Astrocyte of the spinal cord (primary cell): ENCODE measurements around the gene C1orf174.

Experiments used
- DNase-seq: peaks from one replicate; pipeline ENCODE4 v3.0.0; 2011; ENCODE audit warnings: low read depth, low spot score
- H3K4me3 ChIP-seq: 2 replicates; pipeline ENCODE4 v1.5.1; 2011; ENCODE audit warnings: low read depth, mild to moderate bottlenecking, low read length, moderate library complexity
- in situ Hi-C: cut with HindIII; loops from 2 replicates; pipeline ENCODE4 v1.10.0; 2017; ENCODE audit warnings: low sequenced_read_pairs
- TF ChIP-seq, protein P1 (sequence below): IDR thresholded peaks from 2 replicates; pipeline ENCODE4 v1.5.1; 2012; ENCODE audit warnings: low read depth, mild to moderate bottlenecking, low read length, inconsistent platforms

The C1orf174 gene

DNA sequence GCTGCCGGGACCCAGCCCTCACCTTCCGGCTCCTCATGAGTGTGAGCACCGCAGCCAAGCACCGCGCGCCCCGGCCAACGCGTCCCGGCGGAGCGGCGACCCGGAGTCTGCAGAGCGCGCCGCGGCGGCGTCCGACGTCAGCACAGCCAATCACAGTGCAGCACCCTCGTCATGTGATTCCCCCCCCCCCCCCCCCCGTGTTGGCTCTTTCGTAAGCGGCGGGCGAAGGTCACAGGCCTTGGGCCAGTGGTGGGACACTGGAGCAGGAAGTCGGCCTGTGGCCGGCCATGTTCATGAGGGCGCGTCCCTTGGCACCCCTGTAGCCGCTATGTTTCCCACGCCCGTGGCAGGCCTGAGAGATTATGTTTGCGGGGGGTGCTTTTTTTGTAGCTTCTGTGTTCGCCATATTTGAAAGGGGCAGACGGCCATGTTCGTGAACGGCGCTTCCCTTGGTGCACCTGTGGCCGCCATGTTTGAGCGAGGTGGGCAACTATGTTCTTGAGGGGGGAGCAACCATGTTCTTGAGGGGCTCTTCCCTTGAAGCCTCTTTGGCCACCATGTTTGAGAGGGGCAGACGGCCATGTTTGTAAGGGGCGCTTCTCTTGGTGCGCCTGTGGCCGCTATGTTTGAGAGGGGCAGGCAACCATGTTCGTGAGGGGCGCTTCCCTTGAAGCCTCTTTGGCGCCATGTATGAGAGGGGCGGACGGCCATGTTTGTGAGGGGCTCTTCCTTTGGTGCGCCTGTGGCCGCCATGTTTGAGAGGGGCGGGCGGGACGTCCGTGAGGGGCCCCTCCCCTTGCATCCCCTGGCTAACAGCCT, at the start of gene C1orf174:
TSS of gene C1orf174 (minus strand) at position 123 of the 819 bp plus-strand sequence. CDS start at position 37, 86 bp downstream.
- in situ Hi-C loops: no loop called here
- TF ChIP-seq, protein P1, sequence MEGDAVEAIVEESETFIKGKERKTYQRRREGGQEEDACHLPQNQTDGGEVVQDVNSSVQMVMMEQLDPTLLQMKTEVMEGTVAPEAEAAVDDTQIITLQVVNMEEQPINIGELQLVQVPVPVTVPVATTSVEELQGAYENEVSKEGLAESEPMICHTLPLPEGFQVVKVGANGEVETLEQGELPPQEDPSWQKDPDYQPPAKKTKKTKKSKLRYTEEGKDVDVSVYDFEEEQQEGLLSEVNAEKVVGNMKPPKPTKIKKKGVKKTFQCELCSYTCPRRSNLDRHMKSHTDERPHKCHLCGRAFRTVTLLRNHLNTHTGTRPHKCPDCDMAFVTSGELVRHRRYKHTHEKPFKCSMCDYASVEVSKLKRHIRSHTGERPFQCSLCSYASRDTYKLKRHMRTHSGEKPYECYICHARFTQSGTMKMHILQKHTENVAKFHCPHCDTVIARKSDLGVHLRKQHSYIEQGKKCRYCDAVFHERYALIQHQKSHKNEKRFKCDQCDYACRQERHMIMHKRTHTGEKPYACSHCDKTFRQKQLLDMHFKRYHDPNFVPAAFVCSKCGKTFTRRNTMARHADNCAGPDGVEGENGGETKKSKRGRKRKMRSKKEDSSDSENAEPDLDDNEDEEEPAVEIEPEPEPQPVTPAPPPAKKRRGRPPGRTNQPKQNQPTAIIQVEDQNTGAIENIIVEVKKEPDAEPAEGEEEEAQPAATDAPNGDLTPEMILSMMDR: no peak
- peak within 1 kb of the TSS; percentile 90 for H3K4me3 ChIP-seq
- peak; percentile 99 for DNase-seq

DNA sequence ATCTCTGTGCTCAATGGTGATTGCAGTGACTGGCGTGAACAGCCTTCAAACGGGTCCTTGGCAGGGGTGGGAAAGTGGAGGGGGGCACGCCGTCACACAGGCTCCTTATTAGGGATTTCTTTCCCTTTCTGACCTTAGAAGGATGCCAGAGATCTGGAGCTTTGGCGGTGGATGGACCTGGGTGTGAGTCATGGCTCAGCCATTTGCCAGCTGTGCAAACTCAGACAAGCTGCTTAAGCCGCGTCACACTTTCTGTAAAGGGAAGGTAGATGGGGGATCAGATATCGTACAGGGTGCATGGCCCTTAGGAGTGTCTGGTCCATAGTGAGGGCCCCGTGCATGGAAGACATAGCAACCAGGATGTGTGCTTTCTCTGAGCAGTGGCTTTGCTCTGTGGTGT, 48.3 kb upstream of the C1orf174 start:
- in situ Hi-C loops: no loop called here
- no peak overlapping the region for H3K4me3 ChIP-seq
- DNase-seq: no peak
- TF ChIP-seq, protein P1: no peak

DNA sequence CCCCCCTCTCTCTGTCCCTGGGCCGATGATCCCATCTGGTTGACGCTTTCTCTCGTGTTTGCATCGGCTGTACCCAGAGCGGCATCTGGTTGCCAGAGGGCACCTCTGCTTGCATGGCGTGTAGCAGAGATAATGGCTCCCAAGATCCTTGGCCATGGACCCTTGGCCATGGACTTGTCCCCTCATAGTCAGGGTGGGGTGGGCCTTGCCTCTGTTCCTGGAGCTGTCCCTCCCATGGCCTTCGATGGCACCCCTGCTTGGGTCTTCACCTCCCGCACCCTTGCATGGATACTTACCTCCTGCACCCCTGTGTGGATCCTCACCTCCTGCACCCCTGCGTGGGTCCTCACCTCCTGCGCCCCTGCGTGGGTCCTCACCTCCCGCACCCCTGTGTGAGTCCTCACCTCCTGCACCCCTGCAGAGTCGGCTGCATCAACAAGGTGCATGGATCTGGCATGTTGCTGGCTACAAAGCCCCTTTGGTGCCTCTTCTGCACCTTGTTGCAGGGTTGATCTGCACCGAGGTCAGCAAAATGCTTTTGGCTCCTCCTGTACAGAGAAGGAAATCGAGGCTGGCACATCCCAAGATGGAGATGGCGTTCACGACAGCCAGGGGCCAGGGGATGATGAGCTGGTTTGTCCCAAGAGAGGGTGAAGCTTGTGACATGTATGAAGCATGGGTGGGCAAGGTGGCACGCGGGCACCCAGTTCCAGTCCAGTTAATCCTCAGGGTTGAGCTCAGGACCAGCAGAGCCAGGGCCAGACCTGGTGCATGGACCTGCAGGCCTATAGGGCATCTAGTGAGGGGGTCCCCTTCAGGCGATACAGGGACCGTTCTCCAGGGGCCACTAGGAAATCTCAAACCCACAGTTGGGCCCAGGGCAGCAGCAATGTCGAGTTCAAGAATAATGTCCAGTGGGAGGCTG, 46.1 kb upstream of the C1orf174 start:
- TF ChIP-seq, protein P1: no peak
- in situ Hi-C loops: no loop called here
- H3K4me3 ChIP-seq: no peak overlapping the region
- no peak for DNase-seq

DNA sequence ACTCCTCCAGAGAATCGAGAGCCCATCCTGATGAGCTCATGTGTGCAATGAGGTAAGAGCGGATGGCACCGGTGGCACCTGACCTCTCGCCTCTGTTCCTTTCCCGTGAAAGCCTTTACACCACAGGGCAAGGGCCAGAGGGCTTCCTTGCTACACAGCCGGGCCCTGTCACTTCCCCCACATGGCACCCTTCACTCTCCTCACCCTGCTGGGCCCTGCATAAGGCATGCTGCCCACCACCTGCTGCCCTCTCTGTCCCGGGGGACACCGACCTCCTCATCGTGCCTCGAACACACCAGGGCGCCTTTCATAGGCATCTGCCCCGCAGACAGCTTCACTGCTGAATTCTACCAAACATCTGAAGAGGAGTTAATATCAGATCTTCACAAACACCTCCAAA, 45.1 kb upstream of the C1orf174 start:
- no peak for DNase-seq
- in situ Hi-C loops: no loop called here
- TF ChIP-seq, protein P1: no peak
- H3K4me3 ChIP-seq: no peak overlapping the region

DNA sequence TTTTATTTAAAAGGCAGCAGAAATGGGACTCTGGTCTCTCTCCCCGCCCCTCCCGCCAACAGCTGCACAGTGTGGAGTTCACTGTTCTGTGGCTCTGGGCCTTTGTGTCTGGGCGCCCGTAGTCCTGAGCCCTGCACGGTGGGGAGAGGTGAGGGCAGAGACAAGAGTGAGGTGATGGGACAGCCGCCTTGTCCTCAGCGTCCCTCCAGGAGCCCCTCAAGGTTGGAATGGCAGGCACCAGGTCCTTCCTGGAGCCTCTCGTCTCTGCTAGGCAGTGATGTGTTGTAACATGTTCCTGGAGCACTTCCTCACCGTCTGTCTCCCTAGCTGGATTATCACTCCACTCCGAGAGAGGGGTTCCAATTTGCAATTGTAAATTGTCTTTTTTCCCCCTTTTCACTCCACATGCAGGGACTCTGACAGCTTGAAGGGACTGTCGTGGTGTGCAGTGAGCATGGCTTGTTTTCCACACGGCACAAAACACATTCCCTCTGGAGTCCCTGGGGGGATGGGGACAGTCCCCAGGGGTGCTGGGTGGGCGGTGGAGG, 44.6 kb upstream of the C1orf174 start:
- TF ChIP-seq, protein P1: no peak
- in situ Hi-C loops: no loop called here
- no peak overlapping the region for H3K4me3 ChIP-seq
- no peak for DNase-seq

DNA sequence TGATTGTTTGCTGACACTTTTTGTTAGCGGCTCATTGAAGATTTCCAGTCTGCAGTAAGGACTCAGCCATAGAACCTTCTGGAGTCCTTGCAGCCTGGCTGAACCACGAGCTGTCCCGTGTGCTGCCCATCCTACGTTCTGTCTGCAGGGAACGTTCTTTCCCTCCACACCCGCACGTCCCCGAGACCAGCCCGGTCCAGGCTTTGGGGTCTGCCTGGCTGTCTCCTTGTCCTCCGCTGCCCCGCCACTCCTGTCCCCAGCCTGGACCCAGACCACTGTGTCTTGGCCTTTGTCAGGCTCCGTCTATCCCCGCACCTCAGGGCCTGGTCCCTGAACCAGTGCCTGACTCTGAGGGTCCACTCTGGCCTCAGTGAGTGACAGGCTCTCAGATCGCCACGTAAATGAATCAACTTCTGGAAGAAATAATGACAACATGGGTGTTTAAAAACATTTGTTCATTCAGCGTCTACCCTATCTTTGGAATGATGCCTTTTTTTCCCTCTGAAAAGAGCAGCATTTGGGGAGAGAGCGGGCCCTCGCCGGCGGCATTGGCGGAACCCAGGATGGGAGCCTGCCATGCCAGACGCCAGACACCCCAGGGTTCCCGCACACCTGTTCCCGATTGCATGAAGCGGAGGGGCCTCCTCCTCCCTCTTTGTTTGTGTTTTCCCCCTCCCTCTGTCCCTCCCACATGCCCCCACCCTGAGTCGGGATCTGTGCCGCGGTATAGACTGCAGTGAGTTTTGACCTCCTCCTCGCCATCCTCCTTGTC, 43.9 kb upstream of the C1orf174 start:
- TF ChIP-seq, protein P1: no peak
- in situ Hi-C loops: no loop called here
- no peak overlapping the region for H3K4me3 ChIP-seq
- no peak for DNase-seq
